NB4 (cell line): ENCODE results near the gene ADRB2.

Experiments used
- DNase-seq: peaks from one replicate; pipeline ENCODE4 v3.0.0; 2010; ENCODE audit warnings: low read depth
- H3K4me3 ChIP-seq: one replicate; pipeline ENCODE4 v1.5.1; 2011; ENCODE audit warnings: mild to moderate bottlenecking, low read depth, low read length, moderate library complexity
- CTCF ChIP-seq: IDR thresholded peaks from one replicate; pipeline ENCODE4 v1.5.1; 2012; ENCODE audit warnings: low read depth, low read length
- MAX ChIP-seq: IDR thresholded peaks from 2 replicates; pipeline ENCODE4 v1.6.1; 2011; ENCODE audit warnings: low read depth, low read length
- MYC ChIP-seq: IDR thresholded peaks from 2 replicates; pipeline ENCODE4 v1.6.1; 2011; ENCODE audit warnings: low read depth, low read length
- POLR2A ChIP-seq: IDR thresholded peaks from 2 replicates; pipeline ENCODE4 v1.6.1; 2011; ENCODE audit warnings: mild to moderate bottlenecking; ENCODE audit not compliant: insufficient read length; ENCODE audit errors: extremely low read depth

The ADRB2 gene

GRCh38 chr5:148846930-148847329 lies 20.5 kb downstream of the ADRB2 start:
- TF ChIP-seq MAX (no peak), CTCF (no peak), MYC (no peak), POLR2A (no peak)
- no peak overlapping the region for H3K4me3 ChIP-seq
- DNase-seq, result no peak

- TF ChIP-seq MYC, result no peak
- TF ChIP-seq CTCF, result no peak
- no peak for TF ChIP-seq POLR2A
- no peak for TF ChIP-seq MAX
- no peak for DNase-seq
- no peak overlapping the region for H3K4me3 ChIP-seq
Observed at GRCh38 chr5:148847456-148847855, 21.0 kb downstream of the ADRB2 start.

- TF ChIP-seq CTCF (no peak), POLR2A (no peak), MAX (no peak), MYC (no peak)
- H3K4me3 ChIP-seq, result no peak overlapping the region
- DNase-seq, result no peak
Observed at GRCh38 chr5:148848393-148849031, 22.1 kb downstream of the ADRB2 start.

GRCh38 chr5:148849461-148849860 lies 23.1 kb downstream of the ADRB2 start:
- no peak for DNase-seq
- no peak overlapping the region for H3K4me3 ChIP-seq
- TF ChIP-seq POLR2A (no peak), MYC (no peak), MAX (no peak), CTCF (no peak)

GRCh38 chr5:148850836-148851235 lies 24.4 kb downstream of the ADRB2 start:
- H3K4me3 ChIP-seq, result no peak overlapping the region
- TF ChIP-seq MYC, result no peak
- no peak for TF ChIP-seq POLR2A
- no peak for TF ChIP-seq CTCF
- TF ChIP-seq MAX, result no peak
- no peak for DNase-seq
